GM12865 (cell line): ENCODE results near the gene NELFB.
A peak's percentile ranks its signal among the peaks of the same experiment; 100 is the strongest.

Experiments
- DNase-seq: peaks from one replicate; pipeline ENCODE4 v3.0.0; 2010; ENCODE audit warnings: low read depth
- H3K4me3 ChIP-seq: 2 replicates; pipeline ENCODE4 v1.5.1; 2011; ENCODE audit warnings: mild to moderate bottlenecking, low read depth, low read length, control low read depth
- CTCF ChIP-seq: IDR thresholded peaks from 2 replicates; pipeline ENCODE4 v1.5.1; 2011; ENCODE audit warnings: low read length, control low read depth, low read depth, inconsistent platforms; ENCODE audit not compliant: insufficient read depth; ENCODE audit errors: missing control alignments

Gene NELFB

GRCh38 chr9:137279741-137280473 is 24.8 kb downstream of the NELFB start:
- no peak for DNase-seq
- no peak for TF ChIP-seq CTCF

GRCh38 chr9:137280474-137281344 is 25.6 kb downstream of the NELFB start:
- TF ChIP-seq CTCF, result peak; percentile 42
- DNase-seq, result peak; percentile 43
- H3K4me3 ChIP-seq, result no peak overlapping the region

More at GRCh38 chr9:137279741-137280473, 24.8 kb downstream of the NELFB start:
- no peak overlapping the region for H3K4me3 ChIP-seq

GRCh38 chr9:137281345-137282116 is 26.4 kb downstream of the NELFB start:
- TF ChIP-seq CTCF, result no peak
- DNase-seq, result no peak
- no peak overlapping the region for H3K4me3 ChIP-seq

GRCh38 chr9:137286975-137287383 is 31.9 kb downstream of the NELFB start:
- peak; percentile 55 for TF ChIP-seq CTCF
- H3K4me3 ChIP-seq, result no peak overlapping the region
- peak; percentile 67 for DNase-seq

GRCh38 chr9:137293094-137293481 is 38.0 kb downstream of the NELFB start:
- no peak for DNase-seq
- TF ChIP-seq CTCF, result no peak
- H3K4me3 ChIP-seq, result no peak overlapping the region

GRCh38 chr9:137293482-137294090 is 38.5 kb downstream of the NELFB start:
- H3K4me3 ChIP-seq, result no peak overlapping the region
- no peak for DNase-seq
- TF ChIP-seq CTCF, result no peak
